Testis (tissue), 2 donors: Measurements from ENCODE around the gene MRPL9.

Experiments used
- POLR2A ChIP-seq: fragments of 450-650 bp; IDR thresholded peaks from one replicate; pipeline ENCODE4 v1.6.1; 2017; ENCODE audit warnings: antibody characterized with exemption, mild to moderate bottlenecking, moderate library complexity
- TF ChIP-seq, protein P1 (sequence below), 3 experiments: fragments of 450-650 bp in 2 of 3; fragments of 200-600 bp in 1 of 3; sonication (generic) in 1 of 3; IDR thresholded peaks; one replicate each; pipeline ENCODE4 v1.5.1; 2016 to 2019; ENCODE audit warnings: antibody characterized with exemption in 3 of 3, mild to moderate bottlenecking in 2 of 3, moderate library complexity in 1 of 3

DNA sequence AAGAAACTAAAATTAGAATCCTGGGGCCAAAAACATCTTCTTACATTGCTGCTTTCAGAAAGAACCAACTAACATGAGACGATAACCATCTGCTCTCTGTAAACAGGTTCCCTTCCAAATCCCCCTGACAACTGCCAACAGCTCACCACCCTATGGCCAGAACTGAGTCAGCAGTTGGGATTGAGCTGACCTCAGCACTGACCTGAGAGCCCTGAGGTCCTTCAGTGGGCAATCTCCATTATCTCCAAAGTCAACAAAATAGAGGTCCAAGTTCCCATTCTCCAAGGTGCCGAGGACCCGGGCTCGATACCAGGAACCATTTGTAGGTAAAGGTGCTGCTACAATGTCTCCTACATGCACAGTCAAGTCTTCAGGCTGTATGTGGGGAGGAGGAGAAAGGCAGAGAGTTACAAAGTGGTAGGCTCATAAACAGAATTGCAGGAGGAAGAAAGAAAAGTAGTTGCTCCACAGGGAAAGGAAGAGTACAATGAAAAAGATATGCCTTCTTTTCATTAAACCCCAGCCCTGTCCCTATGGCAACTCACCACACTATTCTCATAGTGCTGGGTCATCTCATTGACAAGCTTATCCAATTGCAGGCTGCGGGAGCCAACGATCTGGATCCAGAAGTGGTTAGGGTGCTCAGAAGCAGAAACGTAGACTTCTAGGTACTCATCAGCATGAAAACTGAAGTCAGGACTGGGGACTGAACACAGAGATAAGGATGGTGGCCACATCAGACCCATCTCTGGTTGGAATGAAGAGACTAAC, 12.8 kb upstream of the MRPL9 start:
- TF ChIP-seq, protein P1, sequence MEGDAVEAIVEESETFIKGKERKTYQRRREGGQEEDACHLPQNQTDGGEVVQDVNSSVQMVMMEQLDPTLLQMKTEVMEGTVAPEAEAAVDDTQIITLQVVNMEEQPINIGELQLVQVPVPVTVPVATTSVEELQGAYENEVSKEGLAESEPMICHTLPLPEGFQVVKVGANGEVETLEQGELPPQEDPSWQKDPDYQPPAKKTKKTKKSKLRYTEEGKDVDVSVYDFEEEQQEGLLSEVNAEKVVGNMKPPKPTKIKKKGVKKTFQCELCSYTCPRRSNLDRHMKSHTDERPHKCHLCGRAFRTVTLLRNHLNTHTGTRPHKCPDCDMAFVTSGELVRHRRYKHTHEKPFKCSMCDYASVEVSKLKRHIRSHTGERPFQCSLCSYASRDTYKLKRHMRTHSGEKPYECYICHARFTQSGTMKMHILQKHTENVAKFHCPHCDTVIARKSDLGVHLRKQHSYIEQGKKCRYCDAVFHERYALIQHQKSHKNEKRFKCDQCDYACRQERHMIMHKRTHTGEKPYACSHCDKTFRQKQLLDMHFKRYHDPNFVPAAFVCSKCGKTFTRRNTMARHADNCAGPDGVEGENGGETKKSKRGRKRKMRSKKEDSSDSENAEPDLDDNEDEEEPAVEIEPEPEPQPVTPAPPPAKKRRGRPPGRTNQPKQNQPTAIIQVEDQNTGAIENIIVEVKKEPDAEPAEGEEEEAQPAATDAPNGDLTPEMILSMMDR (IDR thresholded peaks at IDR 0.05), result no peak
- no peak for TF ChIP-seq POLR2A
